HepG2 (cell line): Measurements from ENCODE around the gene KMT2E.

Experiments used
- CTCF ChIP-seq: sonication (generic); formaldehyde crosslinking; IDR thresholded peaks from 2 replicates; pipeline ENCODE4 v1.5.0; 2020; ENCODE audit warnings: mild to moderate bottlenecking, missing genetic modification reagents, moderate library complexity
- JUND ChIP-seq: sonication (generic); formaldehyde crosslinking; IDR thresholded peaks from 2 replicates; pipeline ENCODE4 v1.8.0; 2022; ENCODE audit warnings: mild to moderate bottlenecking, missing genetic modification reagents
- MLX ChIP-seq: IDR thresholded peaks from 2 replicates; pipeline ENCODE4 v1.6.1; 2016
- POGZ ChIP-seq: sonication (generic); formaldehyde crosslinking; IDR thresholded peaks from 2 replicates; pipeline ENCODE4 v1.4.0; 2020; ENCODE audit warnings: mild to moderate bottlenecking, missing genetic modification reagents
- POLR2A ChIP-seq, 2 experiments: IDR thresholded peaks; 2 replicates each; pipeline ENCODE4 v1.6.1; 2011; ENCODE audit warnings: low read depth in 2 of 2, low read length in 2 of 2, mild to moderate bottlenecking in 1 of 2, moderate library complexity in 1 of 2; ENCODE audit not compliant: insufficient read depth in 1 of 2
- SRSF4 ChIP-seq: fragments of 200-400 bp; formaldehyde crosslinking; IDR thresholded peaks from one replicate; pipeline ENCODE4 v1.6.1; 2018; ENCODE audit warnings: mild to moderate bottlenecking, low read depth, low read length, moderate library complexity; ENCODE audit not compliant: poor library complexity, severe bottlenecking
- TCF12 ChIP-seq, 2 experiments: fragments of 450-650 bp in 1 of 2; sonication (generic) in 1 of 2; formaldehyde crosslinking in 1 of 2; IDR thresholded peaks; 2 replicates each; pipeline versions ENCODE4 v1.6.1 to v1.8.0; 2017 to 2022; ENCODE audit warnings: antibody characterized with exemption in 1 of 2, mild to moderate bottlenecking in 1 of 2, missing genetic modification reagents in 1 of 2, moderate library complexity in 1 of 2
- ZNF232 ChIP-seq: sonication (generic); formaldehyde crosslinking; IDR thresholded peaks from 2 replicates; pipeline ENCODE4 v1.4.0; 2020; ENCODE audit warnings: missing genetic modification reagents, borderline replicate concordance

- no peak for TF ChIP-seq POGZ
- no peak for TF ChIP-seq JUND (CRISPR knock-in tag)
- TF ChIP-seq TCF12 (IDR thresholded peaks at IDR 0.05) = no peak
- no peak for TF ChIP-seq TCF12 (CRISPR knock-in tag; IDR thresholded peaks at IDR 0.05)
- no peak for TF ChIP-seq CTCF (CRISPR knock-in tag)
- no peak for TF ChIP-seq MLX
- TF ChIP-seq SRSF4 = no peak
- TF ChIP-seq POLR2A (IDR thresholded peaks at IDR 0.05; ENCODE audit: insufficient read depth in 1 of 2, low read depth in 2 of 2, low read length in 2 of 2) = no peak
- no peak for TF ChIP-seq ZNF232
These were observed 7.3 kb downstream of the KMT2E start for GRCh38 chr7:105021352-105021751.
